ENCODE measurements around the gene TOM1L2. TPM values are rescaled to one million over a fixed set of nuclear protein-coding genes. Genes with fewer than 3 reads are reported as not detected.

The TOM1L2 gene
- total RNA-seq, 4 donors from 2014 or later = 55.7 to 97.1 (median 73.3) TPM

DNA sequence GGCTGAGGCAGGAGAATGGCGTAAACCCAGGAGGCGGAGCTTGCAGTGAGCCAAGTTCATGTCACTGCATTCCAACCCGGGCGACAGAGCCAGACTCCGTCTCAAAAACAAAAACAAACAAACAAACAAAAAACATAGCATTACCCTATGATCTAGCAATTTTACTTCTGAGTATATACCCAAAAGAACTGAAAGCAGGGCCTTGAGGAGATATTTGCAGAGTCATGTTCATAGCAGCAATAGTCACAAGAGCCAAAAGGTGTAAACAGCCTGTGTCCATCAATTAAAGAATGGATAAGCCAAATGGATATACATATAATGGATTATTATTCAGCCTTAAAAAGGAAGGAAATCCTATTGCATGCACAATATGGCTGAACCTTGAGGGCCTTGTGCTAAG, 63.1 kb downstream of the TOM1L2 start:
- ATAC-seq (no peak), DNase-seq (no peak)
- Histone ChIP-seq H3K4me3 (no peak overlapping the region), H3K36me3 (peaks cover 0 to 6% of the 10 kb centered on the region in 2 donors), H3K9me3 (no peaks in the 10 kb centered on the region), H3K27me3 (no peaks in the 10 kb centered on the region), H3K27ac (no peak overlapping the region), H3K4me1 (peaks cover 26 to 39% of the 10 kb centered on the region in 2 donors)
- intact Hi-C loops (cut with DNase I; ENCODE audit: low total_unique reads) (no loop called here), in situ Hi-C loops (cut with MboI; ENCODE audit: low sequenced_read_pairs in 4 of 4) (no loop called here)
- no peak for TF ChIP-seq POLR2A (IDR thresholded peaks at IDR 0.05)
- TF ChIP-seq, protein P1, sequence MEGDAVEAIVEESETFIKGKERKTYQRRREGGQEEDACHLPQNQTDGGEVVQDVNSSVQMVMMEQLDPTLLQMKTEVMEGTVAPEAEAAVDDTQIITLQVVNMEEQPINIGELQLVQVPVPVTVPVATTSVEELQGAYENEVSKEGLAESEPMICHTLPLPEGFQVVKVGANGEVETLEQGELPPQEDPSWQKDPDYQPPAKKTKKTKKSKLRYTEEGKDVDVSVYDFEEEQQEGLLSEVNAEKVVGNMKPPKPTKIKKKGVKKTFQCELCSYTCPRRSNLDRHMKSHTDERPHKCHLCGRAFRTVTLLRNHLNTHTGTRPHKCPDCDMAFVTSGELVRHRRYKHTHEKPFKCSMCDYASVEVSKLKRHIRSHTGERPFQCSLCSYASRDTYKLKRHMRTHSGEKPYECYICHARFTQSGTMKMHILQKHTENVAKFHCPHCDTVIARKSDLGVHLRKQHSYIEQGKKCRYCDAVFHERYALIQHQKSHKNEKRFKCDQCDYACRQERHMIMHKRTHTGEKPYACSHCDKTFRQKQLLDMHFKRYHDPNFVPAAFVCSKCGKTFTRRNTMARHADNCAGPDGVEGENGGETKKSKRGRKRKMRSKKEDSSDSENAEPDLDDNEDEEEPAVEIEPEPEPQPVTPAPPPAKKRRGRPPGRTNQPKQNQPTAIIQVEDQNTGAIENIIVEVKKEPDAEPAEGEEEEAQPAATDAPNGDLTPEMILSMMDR (IDR thresholded peaks at IDR 0.05 in 4 of 5, conservative IDR thresholded peaks at IDR 0.05 in 1 of 5) = no peak

DNA sequence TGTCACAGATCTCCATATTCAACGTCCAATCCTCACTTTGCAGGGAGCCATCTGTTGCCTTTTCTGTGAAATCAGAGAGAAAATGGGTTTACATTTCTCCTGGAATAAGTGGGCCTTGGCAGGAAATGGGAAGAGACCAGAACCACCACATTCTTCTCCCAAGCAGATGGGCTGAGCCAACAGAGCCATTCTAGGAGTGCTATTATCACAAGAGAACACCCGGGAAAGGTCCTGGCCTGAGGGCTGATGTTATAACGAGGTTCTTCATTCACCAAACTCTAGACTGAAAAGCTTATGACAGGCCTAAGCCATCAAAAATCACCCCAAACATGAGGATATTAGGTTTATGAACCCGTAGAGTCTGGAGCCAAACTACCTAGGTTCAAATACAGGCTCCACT, 64.7 kb downstream of the TOM1L2 start:
- in situ Hi-C loops (cut with MboI; ENCODE audit: low sequenced_read_pairs in 4 of 4) (no loop called here), intact Hi-C loops (cut with DNase I; ENCODE audit: low total_unique reads) (no loop called here)
- no peak for DNase-seq
- Histone ChIP-seq H3K4me3 (no peak overlapping the region), H3K4me1 (peaks cover 26 to 39% of the 10 kb centered on the region in 2 donors), H3K27ac (no peak overlapping the region), H3K27me3 (no peaks in the 10 kb centered on the region), H3K36me3 (peaks cover 0 to 6% of the 10 kb centered on the region in 2 donors), H3K9me3 (no peaks in the 10 kb centered on the region)
- no peak for TF ChIP-seq POLR2A (IDR thresholded peaks at IDR 0.05)
- TF ChIP-seq, protein P1 (IDR thresholded peaks at IDR 0.05 in 4 of 5, conservative IDR thresholded peaks at IDR 0.05 in 1 of 5) = no peak
- ATAC-seq = no peak

- in situ Hi-C loops (cut with MboI; ENCODE audit: low sequenced_read_pairs in 4 of 4) (no loop called here), intact Hi-C loops (cut with DNase I; ENCODE audit: low total_unique reads) (no loop called here)
- H3K27me3 ChIP-seq = no peaks in the 10 kb centered on the region
- ATAC-seq (no peak), DNase-seq (no peak)
- TF ChIP-seq, protein P1 (IDR thresholded peaks at IDR 0.05 in 4 of 5, conservative IDR thresholded peaks at IDR 0.05 in 1 of 5) = no peak
- no peak for TF ChIP-seq POLR2A (IDR thresholded peaks at IDR 0.05)
- H3K36me3 ChIP-seq = peaks cover 0 to 6% of the 10 kb centered on the region in 2 donors
- peaks cover 34 to 48% of the 10 kb centered on the region in 2 donors for H3K4me1 ChIP-seq
- H3K4me3 ChIP-seq = no peak overlapping the region
- no peaks in the 10 kb centered on the region for H3K9me3 ChIP-seq
- no peak overlapping the region for H3K27ac ChIP-seq
These were observed 65.6 kb downstream of the TOM1L2 start for GRCh38 chr17:17906418-17907215.

GRCh38 chr17:17905036-17905320, 67.2 kb downstream of the TOM1L2 start:
- DNase-seq = no peak
- Histone ChIP-seq H3K36me3 (peaks cover 0 to 6% of the 10 kb centered on the region in 2 donors), H3K9me3 (no peaks in the 10 kb centered on the region), H3K27ac (no peak overlapping the region), H3K27me3 (no peaks in the 10 kb centered on the region), H3K4me3 (no peak overlapping the region), H3K4me1 (peaks cover 35 to 48% of the 10 kb centered on the region in 2 donors)
- intact Hi-C loops (cut with DNase I; ENCODE audit: low total_unique reads) = no loop called here
- TF ChIP-seq, protein P1 (IDR thresholded peaks at IDR 0.05 in 4 of 5, conservative IDR thresholded peaks at IDR 0.05 in 1 of 5) = no peak
- TF ChIP-seq POLR2A (IDR thresholded peaks at IDR 0.05) = no peak
- ATAC-seq = no peak
- in situ Hi-C loops (cut with MboI; ENCODE audit: low sequenced_read_pairs in 4 of 4) = no loop called here
